Stimulated activated CD8-positive, alpha-beta memory T cell treated with anti-CD3 and anti-CD28 coated beads, Interleukin-12 subunit alpha, Interleukin-12 subunit beta, amount 100 ng/mL, for 24 hours (primary cell): ENCODE results near the gene UBE2L3.
A peak's percentile ranks its signal among the peaks of the same experiment; 100 is the strongest.
"Not testable (repeated sequence)": the region's sequence is repeated elsewhere in the genome, so short reads cannot be mapped to it uniquely, and the experiment has no call there.

ENCODE experiments used
- DNase-seq: peaks from one replicate; pipeline ENCODE4 v3.0.0-alpha.2; 2020; ENCODE audit errors: extremely low read depth

Gene UBE2L3

GRCh38 chr22:21643533-21644357 is 76.2 kb downstream of the UBE2L3 start:
- DNase-seq, result no peak

- not testable (repeated sequence) for DNase-seq
These were observed 78.0 kb downstream of the UBE2L3 start for GRCh38 chr22:21645513-21645912.

- no peak for DNase-seq
These were observed 79.4 kb downstream of the UBE2L3 start for GRCh38 chr22:21646608-21647590.

GRCh38 chr22:21650280-21650679 is 82.8 kb downstream of the UBE2L3 start:
- no peak for DNase-seq

- DNase-seq, result no peak
These were observed 83.5 kb downstream of the UBE2L3 start for GRCh38 chr22:21650823-21651520.

- no peak for DNase-seq
These were observed 84.1 kb downstream of the UBE2L3 start for GRCh38 chr22:21651521-21652009.

- peak; percentile 73 for DNase-seq
These were observed 84.6 kb downstream of the UBE2L3 start for GRCh38 chr22:21652010-21652546.

- DNase-seq, result no peak
These were observed 85.3 kb downstream of the UBE2L3 start for GRCh38 chr22:21652547-21653545.

- no peak for DNase-seq
These were observed 89.5 kb downstream of the UBE2L3 start for GRCh38 chr22:21657020-21657359.

- peak; percentile 53 for DNase-seq
These were observed 90.0 kb downstream of the UBE2L3 start for GRCh38 chr22:21657360-21658032.

- DNase-seq, result no peak
These were observed 92.5 kb downstream of the UBE2L3 start for GRCh38 chr22:21659864-21660525.

- no peak for DNase-seq
These were observed 93.4 kb downstream of the UBE2L3 start for GRCh38 chr22:21660904-21661303.

GRCh38 chr22:21661991-21662390 is 94.5 kb downstream of the UBE2L3 start:
- DNase-seq, result no peak

- no peak for DNase-seq
These were observed 96.2 kb downstream of the UBE2L3 start for GRCh38 chr22:21663738-21664137.

GRCh38 chr22:21665047-21665851 is 97.7 kb downstream of the UBE2L3 start:
- DNase-seq, result no peak

GRCh38 chr22:21666786-21667185 is 99.3 kb downstream of the UBE2L3 start:
- no peak for DNase-seq

GRCh38 chr22:21669026-21669425 is 101.5 kb downstream of the UBE2L3 start:
- no peak for DNase-seq

- no peak for DNase-seq
These were observed 104.7 kb downstream of the UBE2L3 start for GRCh38 chr22:21672107-21672629.
